Cardiac muscle cell (in vitro differentiated cells and primary cell): ENCODE data around the gene COL1A1. TPM values are rescaled to one million over a fixed set of nuclear protein-coding genes. Genes with fewer than 3 reads are reported as not detected.

Experiments used
- DNase-seq, 2 donors: peaks; one replicate each; pipeline versions ENCODE4 v3.0.0 to v3.0.0-alpha.2; 2010 to 2017; ENCODE audit warnings: low read depth in 1 of 2, low spot score in 1 of 2
- H3K27ac ChIP-seq: fragments of 200-600 bp; sonication (generic); 2 replicates; pipeline ENCODE4 v1.5.1; 2016
- H3K27me3 ChIP-seq: fragments of 200-600 bp; sonication (generic); 2 replicates; pipeline ENCODE4 v1.6.0; 2016; ENCODE audit warnings: control low read depth
- H3K36me3 ChIP-seq: fragments of 200-600 bp; sonication (generic); 2 replicates; pipeline ENCODE4 v1.5.1; 2016; ENCODE audit warnings: control low read depth
- H3K4me1 ChIP-seq: fragments of 200-600 bp; sonication (generic); 2 replicates; pipeline ENCODE4 v1.8.1; 2017; ENCODE audit warnings: low read depth, mild to moderate bottlenecking, mixed run types
- H3K4me3 ChIP-seq: fragments of 200-600 bp; sonication (generic); 2 replicates; pipeline ENCODE4 v1.5.1; 2016; ENCODE audit warnings: mild to moderate bottlenecking
- H3K9me3 ChIP-seq: fragments of 200-600 bp; sonication (generic); 2 replicates; pipeline ENCODE4 v1.5.1; 2017; ENCODE audit warnings: low read depth, mild to moderate bottlenecking, control low read depth
- polyA plus RNA-seq: library from polyadenylated mRNA; unstranded; fragments of >200 nt; fragmentation: Nextera tagmentation; extraction: Ambion mirVana; gene quantifications from 2 replicates; pipeline ENCODE4 v1.2.1, GENCODE V29; 2016
- total RNA-seq: library from RNA; depleted of rRNA; stranded (reverse); fragments of >200 nt; gene quantifications from 2 replicates; pipeline ENCODE4 v1.2.3, GENCODE V29; 2016
- TF ChIP-seq, protein P1 (sequence below): IDR thresholded peaks from 2 replicates; pipeline ENCODE4 v1.5.1; 2012; ENCODE audit warnings: low read depth, mild to moderate bottlenecking, low read length

COL1A1 gene
- total and polyA plus RNA-seq, 2 experiments from 2014 or later, result 127 to 261 TPM

DNA sequence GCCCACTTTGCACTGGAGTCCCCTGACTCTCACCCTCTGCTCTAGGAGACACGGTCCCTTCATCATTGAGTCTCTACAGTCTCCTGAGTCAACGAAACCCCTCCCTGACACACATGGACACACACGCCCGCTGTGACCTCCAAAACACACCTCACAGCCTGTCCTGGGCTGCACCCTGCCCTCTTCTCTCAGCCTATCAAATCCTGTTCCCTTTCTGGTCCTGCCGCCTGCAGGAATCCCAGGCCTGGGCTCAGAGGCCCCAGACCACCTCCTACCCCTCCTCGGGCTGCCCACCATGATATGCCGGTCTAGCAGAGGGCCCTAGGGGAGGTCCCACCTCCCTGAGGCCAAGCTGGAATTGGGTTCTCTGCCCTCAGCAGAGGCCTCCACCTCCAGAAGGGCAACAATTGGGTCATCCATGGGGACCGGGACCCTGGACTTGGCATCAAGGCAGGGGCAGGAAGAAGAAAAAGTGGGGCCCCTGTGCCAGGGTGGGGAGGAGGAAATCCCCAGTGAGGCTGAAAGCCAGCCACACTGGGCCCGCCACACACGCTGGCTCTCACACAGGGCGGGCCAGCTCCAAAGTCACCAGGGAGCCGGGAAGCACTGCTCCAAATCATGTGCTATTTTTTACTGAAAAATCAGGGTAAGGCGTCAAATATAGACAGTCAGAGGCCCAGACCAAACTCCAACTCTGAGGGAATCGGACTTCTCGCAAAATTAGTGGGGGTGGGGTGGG, 54.3 kb downstream of the COL1A1 start:
- TF ChIP-seq, protein P1, sequence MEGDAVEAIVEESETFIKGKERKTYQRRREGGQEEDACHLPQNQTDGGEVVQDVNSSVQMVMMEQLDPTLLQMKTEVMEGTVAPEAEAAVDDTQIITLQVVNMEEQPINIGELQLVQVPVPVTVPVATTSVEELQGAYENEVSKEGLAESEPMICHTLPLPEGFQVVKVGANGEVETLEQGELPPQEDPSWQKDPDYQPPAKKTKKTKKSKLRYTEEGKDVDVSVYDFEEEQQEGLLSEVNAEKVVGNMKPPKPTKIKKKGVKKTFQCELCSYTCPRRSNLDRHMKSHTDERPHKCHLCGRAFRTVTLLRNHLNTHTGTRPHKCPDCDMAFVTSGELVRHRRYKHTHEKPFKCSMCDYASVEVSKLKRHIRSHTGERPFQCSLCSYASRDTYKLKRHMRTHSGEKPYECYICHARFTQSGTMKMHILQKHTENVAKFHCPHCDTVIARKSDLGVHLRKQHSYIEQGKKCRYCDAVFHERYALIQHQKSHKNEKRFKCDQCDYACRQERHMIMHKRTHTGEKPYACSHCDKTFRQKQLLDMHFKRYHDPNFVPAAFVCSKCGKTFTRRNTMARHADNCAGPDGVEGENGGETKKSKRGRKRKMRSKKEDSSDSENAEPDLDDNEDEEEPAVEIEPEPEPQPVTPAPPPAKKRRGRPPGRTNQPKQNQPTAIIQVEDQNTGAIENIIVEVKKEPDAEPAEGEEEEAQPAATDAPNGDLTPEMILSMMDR, result no peak
- Histone ChIP-seq H3K4me3 (peak overlapping the region; percentile 88), H3K27me3 (no peaks in the 10 kb centered on the region), H3K27ac (no peak overlapping the region), H3K36me3 (peaks cover 20% of the 10 kb centered on the region), H3K4me1 (peaks cover 10% of the 10 kb centered on the region), H3K9me3 (no peaks in the 10 kb centered on the region)
- DNase-seq, result no peak

DNA sequence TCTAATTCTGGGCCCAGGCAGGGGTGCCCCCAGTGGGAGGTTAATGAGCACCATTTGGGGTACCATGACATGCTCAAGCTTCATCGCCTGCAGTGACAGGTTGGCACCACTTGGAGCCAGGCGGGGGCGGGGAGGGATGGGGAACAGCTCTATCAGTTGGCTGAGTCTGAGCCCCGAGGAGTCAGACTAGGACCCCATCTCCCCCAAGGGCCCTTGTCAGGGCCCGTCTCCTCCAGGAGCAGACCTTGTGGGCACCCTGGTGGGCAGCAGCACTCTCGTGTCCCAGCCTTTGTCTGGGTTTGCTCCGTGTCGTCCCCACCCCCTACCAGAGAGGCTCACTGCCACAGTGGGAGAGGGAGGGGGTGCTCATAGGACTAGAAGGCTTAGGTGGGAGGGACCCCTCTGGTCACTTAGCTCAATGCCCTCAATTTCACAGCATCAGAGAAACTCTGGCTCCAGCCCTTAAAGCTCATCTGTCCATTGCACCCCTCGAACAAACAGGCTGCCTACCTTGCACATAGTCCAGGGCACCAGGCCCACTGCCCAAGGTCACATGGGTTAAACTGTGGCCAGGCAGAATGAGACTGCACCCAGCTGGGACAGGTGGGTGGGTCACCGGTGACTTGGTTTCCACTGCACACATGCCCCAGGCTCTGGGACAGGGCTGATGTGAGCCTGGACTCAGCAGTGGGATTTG, 55.1 kb downstream of the COL1A1 start:
- peaks cover 10% of the 10 kb centered on the region for H3K4me1 ChIP-seq
- no peak overlapping the region for H3K4me3 ChIP-seq
- TF ChIP-seq, protein P1, result no peak
- no peaks in the 10 kb centered on the region for H3K27me3 ChIP-seq
- peaks cover 20% of the 10 kb centered on the region for H3K36me3 ChIP-seq
- no peak overlapping the region for H3K27ac ChIP-seq
- DNase-seq, result no peak
- H3K9me3 ChIP-seq, result no peaks in the 10 kb centered on the region

DNA sequence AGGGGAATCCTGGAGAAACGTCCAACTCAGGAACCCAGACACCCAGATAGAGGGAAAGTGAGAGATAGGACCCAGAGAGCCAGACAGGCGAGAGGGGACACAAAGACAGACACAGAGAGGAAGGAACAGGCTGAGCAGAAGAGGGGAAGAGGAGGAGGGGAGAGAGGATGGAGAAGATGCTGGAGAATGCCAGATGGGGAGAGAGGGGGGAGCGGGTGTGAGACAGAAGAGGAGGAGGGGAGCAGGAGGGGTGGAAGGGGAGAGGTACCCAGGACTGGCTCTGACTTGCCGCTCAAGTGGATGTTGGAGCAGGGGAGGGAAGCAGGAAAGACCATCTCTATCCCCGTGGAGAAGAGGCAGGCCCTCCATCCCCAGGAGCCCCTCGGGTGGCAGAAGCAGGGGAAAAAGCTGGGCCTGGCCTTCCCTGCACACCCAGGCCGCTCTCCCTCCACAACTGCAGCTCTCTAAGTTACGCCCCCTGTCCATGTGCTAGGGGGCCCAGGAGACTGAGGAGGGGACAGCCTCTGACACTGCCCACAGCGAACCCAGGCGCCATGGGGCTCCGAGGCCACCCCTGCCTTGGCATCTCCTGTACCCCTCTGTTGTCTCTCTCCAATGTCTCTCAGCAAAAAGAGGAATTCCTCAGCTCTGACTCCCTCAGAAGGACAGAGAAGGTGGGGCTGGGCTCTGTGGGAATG, 55.8 kb downstream of the COL1A1 start:
- peaks cover 10% of the 10 kb centered on the region for H3K4me1 ChIP-seq
- H3K4me3 ChIP-seq, result no peak overlapping the region
- DNase-seq, result no peak
- no peaks in the 10 kb centered on the region for H3K27me3 ChIP-seq
- peaks cover 20% of the 10 kb centered on the region for H3K36me3 ChIP-seq
- H3K27ac ChIP-seq, result no peak overlapping the region
- TF ChIP-seq, protein P1, result no peak
- no peaks in the 10 kb centered on the region for H3K9me3 ChIP-seq

DNA sequence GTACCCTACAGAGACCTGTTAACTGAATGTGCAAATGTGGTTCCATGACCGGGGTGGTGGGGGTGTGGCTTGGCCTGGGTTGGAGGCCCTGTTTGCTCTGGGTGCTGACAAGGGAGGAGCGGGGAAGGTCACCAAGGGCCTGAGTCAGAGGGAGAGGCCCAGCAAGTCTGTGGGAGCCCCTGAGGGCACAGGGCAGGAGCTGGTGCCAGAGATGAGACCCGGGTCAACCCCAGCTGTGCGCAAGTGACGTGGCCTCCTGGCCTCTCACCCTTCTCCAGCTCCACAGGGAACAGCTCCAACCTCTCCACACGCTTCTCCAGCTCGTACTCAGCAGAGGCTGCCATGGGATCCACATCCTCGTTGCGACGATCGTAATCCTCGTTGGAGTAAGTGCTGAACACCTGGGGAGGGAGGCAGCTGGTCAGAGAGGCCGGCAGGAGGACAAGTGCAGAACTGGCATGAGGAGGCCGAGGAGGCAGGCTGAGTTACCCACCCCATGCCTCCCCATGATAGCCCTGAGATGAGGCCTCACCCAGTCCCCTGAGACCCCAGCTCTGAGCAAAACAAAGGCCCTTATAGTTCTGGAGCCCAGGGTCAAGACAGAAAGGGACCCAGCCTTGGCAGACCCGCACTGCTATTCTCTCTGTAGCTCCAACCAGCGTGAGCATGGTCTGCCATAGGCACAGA, 56.4 kb downstream of the COL1A1 start:
- H3K36me3 ChIP-seq, result peaks cover 25% of the 10 kb centered on the region
- no peak overlapping the region for H3K4me3 ChIP-seq
- no peak for DNase-seq
- H3K27me3 ChIP-seq, result no peaks in the 10 kb centered on the region
- H3K4me1 ChIP-seq, result peaks cover 10% of the 10 kb centered on the region
- no peak overlapping the region for H3K27ac ChIP-seq
- H3K9me3 ChIP-seq, result no peaks in the 10 kb centered on the region
- TF ChIP-seq, protein P1, result no peak

DNA sequence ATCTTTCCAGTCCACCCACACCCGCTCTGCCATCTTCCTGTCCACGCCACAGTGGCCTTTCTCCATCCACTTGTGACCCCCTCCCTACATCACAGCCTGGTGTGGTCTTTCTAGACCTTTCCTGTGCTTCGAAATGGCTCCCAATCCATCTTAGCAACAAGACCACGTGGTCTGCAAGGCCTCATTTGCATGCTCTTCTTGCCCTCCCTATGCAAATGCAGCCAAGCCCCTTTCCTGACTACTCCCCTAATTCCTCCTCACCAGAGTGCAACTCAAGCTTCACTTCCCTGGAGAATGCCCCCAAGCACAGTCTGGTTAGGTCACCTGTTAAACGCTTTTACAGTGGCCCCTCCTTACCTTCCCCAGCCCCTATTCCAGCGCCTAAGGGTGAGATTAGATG, 57.1 kb downstream of the COL1A1 start:
- Histone ChIP-seq H3K27ac (no peak overlapping the region), H3K4me1 (peaks cover 10% of the 10 kb centered on the region), H3K27me3 (no peaks in the 10 kb centered on the region), H3K4me3 (no peak overlapping the region), H3K9me3 (no peaks in the 10 kb centered on the region), H3K36me3 (peaks cover 32% of the 10 kb centered on the region)
- DNase-seq, result no peak
- TF ChIP-seq, protein P1, result no peak
